Measurements from ENCODE around the gene LAIR2. TPM values are rescaled to one million over a fixed set of nuclear protein-coding genes. Genes with fewer than 3 reads are reported as not detected.

Gene LAIR2
- total RNA-seq, 4 donors from 2014 or later, result not detected

GRCh38 chr19:54462655-54463530 is 39.7 kb upstream of the LAIR2 start:
- intact Hi-C loops (cut with DNase I; ENCODE audit: low total_unique reads), result no loop called here
- no peaks in the 10 kb centered on the region for H3K27me3 ChIP-seq
- no peaks in the 10 kb centered on the region for H3K9me3 ChIP-seq
- peak; percentile 55 to 74 for DNase-seq
- TF ChIP-seq, protein P1, sequence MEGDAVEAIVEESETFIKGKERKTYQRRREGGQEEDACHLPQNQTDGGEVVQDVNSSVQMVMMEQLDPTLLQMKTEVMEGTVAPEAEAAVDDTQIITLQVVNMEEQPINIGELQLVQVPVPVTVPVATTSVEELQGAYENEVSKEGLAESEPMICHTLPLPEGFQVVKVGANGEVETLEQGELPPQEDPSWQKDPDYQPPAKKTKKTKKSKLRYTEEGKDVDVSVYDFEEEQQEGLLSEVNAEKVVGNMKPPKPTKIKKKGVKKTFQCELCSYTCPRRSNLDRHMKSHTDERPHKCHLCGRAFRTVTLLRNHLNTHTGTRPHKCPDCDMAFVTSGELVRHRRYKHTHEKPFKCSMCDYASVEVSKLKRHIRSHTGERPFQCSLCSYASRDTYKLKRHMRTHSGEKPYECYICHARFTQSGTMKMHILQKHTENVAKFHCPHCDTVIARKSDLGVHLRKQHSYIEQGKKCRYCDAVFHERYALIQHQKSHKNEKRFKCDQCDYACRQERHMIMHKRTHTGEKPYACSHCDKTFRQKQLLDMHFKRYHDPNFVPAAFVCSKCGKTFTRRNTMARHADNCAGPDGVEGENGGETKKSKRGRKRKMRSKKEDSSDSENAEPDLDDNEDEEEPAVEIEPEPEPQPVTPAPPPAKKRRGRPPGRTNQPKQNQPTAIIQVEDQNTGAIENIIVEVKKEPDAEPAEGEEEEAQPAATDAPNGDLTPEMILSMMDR (IDR thresholded peaks at IDR 0.05), result peak in 2 of 4 experiments; percentile 3 to 27
- TF ChIP-seq POLR2A (IDR thresholded peaks at IDR 0.05), result no peak
- no peaks in the 10 kb centered on the region for H3K4me1 ChIP-seq
- peak overlapping the region; percentile 37 to 58 for H3K4me3 ChIP-seq
- peak overlapping the region; percentile 85 to 86 for H3K27ac ChIP-seq
- H3K36me3 ChIP-seq, result no peaks in the 10 kb centered on the region

DNA sequence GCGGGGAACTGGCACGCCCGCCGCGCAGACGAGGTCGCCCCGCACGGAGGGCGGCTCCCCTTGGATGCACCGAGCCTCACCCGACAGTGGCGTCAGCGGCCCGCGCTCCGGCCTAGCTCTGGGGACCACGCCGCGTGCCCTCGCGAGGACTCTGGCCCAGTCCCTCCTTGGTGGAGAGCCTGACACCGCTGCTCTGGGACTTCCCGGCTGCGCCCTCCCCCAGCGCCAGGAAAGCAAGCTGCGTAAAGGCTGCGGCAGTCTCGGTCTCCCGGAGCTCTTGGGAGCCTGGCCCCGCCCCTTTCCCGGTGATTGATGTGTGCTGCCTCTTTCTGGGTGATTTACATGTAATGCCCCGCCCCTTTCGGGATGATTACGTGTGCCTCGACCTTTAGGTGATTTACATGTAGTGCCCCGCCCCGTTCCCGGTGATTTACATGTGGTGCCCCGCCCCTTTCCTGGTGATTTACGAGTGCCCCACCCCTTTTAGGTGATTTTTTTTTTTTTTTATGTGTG is 39.0 kb upstream of the LAIR2 start, which contains the start of gene LENG9:
Gene LENG9 (minus strand): TSS at position 248 of the 513 bp plus-strand sequence. CDS start 252 bp downstream, outside the sequence.
- intact Hi-C loops (cut with DNase I; ENCODE audit: low total_unique reads), result no loop called here

DNA sequence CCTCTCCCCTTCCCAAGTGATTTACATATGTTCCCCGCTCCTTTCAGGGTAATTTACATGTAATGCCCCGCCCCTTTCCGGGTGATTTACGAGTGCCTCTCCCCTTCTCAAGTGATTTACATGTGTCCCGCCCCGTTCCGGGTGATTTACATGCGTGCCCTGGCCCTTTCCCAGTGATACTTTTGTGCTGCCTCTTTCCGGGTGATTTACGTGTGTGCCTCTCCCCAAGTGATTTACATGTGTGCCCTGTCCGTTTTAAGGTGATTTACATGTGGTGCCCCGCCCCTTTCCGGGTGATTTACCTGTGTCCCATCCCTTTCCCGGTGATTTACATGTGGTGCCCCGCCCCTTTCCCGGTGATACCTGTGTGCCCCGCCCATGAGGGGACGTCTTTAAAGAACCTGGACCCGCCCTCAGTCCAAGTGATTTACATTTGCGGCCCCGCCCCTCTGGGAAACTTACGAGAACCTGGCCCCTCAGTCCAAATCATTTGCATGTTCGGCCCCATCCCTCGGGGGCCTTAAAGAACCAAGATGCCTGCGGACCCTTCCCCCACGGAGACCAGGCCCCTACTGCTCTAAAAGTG is 38.5 kb upstream of the LAIR2 start:
- DNase-seq, result peak; percentile 66 to 81
- Histone ChIP-seq H3K9me3 (no peaks in the 10 kb centered on the region), H3K27me3 (no peaks in the 10 kb centered on the region), H3K27ac (peak overlapping the region; percentile 85 to 86), H3K36me3 (no peaks in the 10 kb centered on the region), H3K4me3 (peak overlapping the region; percentile 37 to 58), H3K4me1 (no peaks in the 10 kb centered on the region)
- intact Hi-C loops (cut with DNase I; ENCODE audit: low total_unique reads), result no loop called here
- TF ChIP-seq, protein P1 (IDR thresholded peaks at IDR 0.05), result no peak
- TF ChIP-seq POLR2A (IDR thresholded peaks at IDR 0.05), result no peak

More for the DNA sequence above, 39.0 kb upstream of the LAIR2 start, which contains the start of gene LENG9:
- no peaks in the 10 kb centered on the region for H3K4me1 ChIP-seq
- H3K36me3 ChIP-seq, result no peaks in the 10 kb centered on the region
- H3K27ac ChIP-seq, result peak within 1 kb of the TSS; percentile 85 to 86
- peak within 1 kb of the TSS; percentile 37 to 58 for H3K4me3 ChIP-seq
- no peaks in the 10 kb centered on the region for H3K9me3 ChIP-seq
- TF ChIP-seq POLR2A (IDR thresholded peaks at IDR 0.05), result peak; percentile 76 to 81
- TF ChIP-seq, protein P1 (IDR thresholded peaks at IDR 0.05), result no peak
- no peaks in the 10 kb centered on the region for H3K27me3 ChIP-seq
- peak; percentile 93 to 97 for DNase-seq

DNA sequence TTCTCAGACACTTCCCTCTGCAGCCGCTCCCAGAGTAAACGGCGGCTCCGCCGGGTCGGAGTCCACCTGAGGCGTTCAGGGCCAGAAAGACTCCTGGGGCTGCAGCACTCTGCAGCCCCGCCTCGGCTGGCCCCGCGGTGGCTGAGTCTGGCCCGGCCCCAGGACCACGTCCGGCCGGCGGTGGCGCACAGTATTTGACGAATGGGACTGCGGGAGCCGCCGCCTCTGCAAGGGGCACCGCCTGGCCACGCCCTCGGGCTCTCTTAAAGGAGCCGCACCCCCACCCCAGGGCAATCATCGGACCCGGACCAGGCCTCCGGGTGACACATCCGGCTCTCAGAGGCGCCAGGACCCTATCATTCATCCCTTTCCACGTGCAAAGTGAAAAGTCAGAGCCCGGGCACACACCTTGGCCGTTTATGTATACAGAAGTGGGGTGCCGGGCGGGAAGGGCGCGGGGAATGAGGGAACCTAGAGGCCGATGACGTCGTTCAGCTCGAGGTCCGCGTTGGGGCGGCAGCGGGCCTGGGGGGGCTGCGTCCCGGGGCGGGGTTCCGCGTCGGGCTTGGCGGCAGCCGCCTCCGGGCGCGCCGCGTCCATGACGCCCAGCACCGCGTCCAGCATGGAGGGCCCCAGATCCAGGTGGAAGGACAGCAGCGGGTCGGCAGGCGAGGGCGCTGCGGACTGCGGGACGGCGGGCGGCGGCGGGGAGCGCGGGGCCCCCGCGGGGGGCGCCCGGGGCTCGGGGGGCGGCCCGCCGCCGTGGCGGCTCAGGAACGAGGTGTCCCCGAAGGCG is 37.8 kb upstream of the LAIR2 start:
- Histone ChIP-seq H3K27ac (peak overlapping the region; percentile 85 to 86), H3K4me3 (peak overlapping the region; percentile 37 to 58), H3K36me3 (no peaks in the 10 kb centered on the region), H3K27me3 (no peaks in the 10 kb centered on the region), H3K4me1 (no peaks in the 10 kb centered on the region), H3K9me3 (no peaks in the 10 kb centered on the region)
- intact Hi-C loops (cut with DNase I; ENCODE audit: low total_unique reads), result no loop called here
- peak; percentile 75 to 77 for DNase-seq
- peak; percentile 29 to 38 for TF ChIP-seq POLR2A (IDR thresholded peaks at IDR 0.05)
- TF ChIP-seq, protein P1 (IDR thresholded peaks at IDR 0.05), result peak in 1 of 4 experiments; percentile 21

Measured in uterus (tissue), 4 donors.